ENCODE results near the gene C3orf20. TPM values are rescaled to one million over a fixed set of nuclear protein-coding genes. Genes with fewer than 3 reads are reported as not detected.
A peak's percentile ranks its signal among the peaks of the same experiment; 100 is the strongest.

Gene C3orf20
- total RNA-seq, 1 experiment from 2014 or later: not detected

DNA sequence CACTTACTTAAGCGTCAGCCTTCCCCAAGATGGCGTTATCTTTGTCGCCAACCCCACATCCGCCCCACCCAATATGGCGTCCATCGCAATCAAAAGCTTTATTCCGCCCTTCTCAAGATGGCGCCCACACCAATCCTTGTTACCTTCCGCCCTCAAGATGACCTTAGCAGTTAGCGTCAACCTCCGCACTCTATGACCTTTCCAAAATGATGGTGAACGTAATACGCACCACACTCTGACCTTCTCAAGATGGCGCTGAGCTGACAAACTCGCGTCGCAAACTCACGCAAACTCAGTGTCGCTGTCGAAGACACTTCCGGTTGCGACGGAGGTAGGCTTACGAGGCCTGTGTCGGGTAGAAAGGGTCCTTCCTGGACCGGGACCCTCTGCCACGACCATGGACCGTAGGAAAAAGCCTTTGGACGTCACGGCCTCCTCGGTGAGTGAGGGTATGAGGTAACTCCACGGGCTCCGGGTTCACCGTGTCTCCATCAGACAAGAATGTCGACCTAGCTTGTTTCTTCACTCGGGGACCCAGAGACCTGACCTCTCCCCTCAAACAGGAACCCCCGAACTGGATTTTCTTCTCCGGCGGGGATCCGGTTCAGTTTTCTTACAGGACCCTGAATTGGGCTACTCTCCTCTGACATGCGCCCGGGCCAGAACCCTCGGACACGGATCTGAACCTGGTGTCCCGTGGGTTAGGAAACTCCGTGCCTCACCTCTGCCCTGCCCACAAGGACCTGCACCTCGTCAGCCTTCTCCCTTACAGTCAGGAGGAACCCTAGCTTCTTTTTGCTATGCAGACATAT, 23.3 kb upstream of the C3orf20 start, which contains the start of gene CCDC174 (continued):
- TF ChIP-seq, protein P1, sequence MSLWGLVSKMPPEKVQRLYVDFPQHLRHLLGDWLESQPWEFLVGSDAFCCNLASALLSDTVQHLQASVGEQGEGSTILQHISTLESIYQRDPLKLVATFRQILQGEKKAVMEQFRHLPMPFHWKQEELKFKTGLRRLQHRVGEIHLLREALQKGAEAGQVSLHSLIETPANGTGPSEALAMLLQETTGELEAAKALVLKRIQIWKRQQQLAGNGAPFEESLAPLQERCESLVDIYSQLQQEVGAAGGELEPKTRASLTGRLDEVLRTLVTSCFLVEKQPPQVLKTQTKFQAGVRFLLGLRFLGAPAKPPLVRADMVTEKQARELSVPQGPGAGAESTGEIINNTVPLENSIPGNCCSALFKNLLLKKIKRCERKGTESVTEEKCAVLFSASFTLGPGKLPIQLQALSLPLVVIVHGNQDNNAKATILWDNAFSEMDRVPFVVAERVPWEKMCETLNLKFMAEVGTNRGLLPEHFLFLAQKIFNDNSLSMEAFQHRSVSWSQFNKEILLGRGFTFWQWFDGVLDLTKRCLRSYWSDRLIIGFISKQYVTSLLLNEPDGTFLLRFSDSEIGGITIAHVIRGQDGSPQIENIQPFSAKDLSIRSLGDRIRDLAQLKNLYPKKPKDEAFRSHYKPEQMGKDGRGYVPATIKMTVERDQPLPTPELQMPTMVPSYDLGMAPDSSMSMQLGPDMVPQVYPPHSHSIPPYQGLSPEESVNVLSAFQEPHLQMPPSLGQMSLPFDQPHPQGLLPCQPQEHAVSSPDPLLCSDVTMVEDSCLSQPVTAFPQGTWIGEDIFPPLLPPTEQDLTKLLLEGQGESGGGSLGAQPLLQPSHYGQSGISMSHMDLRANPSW (CRISPR knock-in tag; conservative IDR thresholded peaks at IDR 0.05; ENCODE audit: low read depth): no peak
- peak; percentile 83 for TF ChIP-seq GABPB1 (CRISPR knock-in tag; IDR thresholded peaks at IDR 0.05)
- peak; percentile 57 for TF ChIP-seq MAX (CRISPR knock-in tag; IDR thresholded peaks at IDR 0.05)
- peak; percentile 87; the same call in 1 of the 2 replicates for TF ChIP-seq TEAD1 (CRISPR knock-in tag; IDR thresholded peaks at IDR 0.05)
- no peak for TF ChIP-seq ZNF532 (CRISPR knock-in tag; IDR thresholded peaks at IDR 0.05; ENCODE audit: borderline replicate concordance)
- TF ChIP-seq CREM (CRISPR knock-in tag; IDR thresholded peaks at IDR 0.05): peak; percentile 96
- TF ChIP-seq RELA (CRISPR knock-in tag; IDR thresholded peaks at IDR 0.05; ENCODE audit: borderline replicate concordance): no peak
- peak; percentile 37; the same call in 1 of the 2 replicates for TF ChIP-seq PRDM15 (CRISPR knock-in tag; IDR thresholded peaks at IDR 0.05)
- TF ChIP-seq, protein P2, sequence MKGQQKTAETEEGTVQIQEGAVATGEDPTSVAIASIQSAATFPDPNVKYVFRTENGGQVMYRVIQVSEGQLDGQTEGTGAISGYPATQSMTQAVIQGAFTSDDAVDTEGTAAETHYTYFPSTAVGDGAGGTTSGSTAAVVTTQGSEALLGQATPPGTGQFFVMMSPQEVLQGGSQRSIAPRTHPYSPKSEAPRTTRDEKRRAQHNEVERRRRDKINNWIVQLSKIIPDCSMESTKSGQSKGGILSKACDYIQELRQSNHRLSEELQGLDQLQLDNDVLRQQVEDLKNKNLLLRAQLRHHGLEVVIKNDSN (CRISPR knock-in tag; IDR thresholded peaks at IDR 0.05): no peak
- no peak for TF ChIP-seq ZNF219 (CRISPR knock-in tag; IDR thresholded peaks at IDR 0.05; ENCODE audit: borderline replicate concordance)
- no peak for TF ChIP-seq NFE2L1 (CRISPR knock-in tag; IDR thresholded peaks at IDR 0.05)
- peak; percentile 60; the same call in 1 of the 2 replicates for TF ChIP-seq ZNF396 (CRISPR knock-in tag; IDR thresholded peaks at IDR 0.05; ENCODE audit: borderline replicate concordance)
- no peak for TF ChIP-seq ZNF416 (CRISPR knock-in tag; IDR thresholded peaks at IDR 0.05)
- TF ChIP-seq FOXP4 (CRISPR knock-in tag; IDR thresholded peaks at IDR 0.05): peak; percentile 62
- peak; percentile 60; the same call in 1 of the 2 replicates for TF ChIP-seq ARID4B (CRISPR knock-in tag; IDR thresholded peaks at IDR 0.05; ENCODE audit: borderline replicate concordance)
- no peak for TF ChIP-seq OVOL2 (CRISPR knock-in tag; IDR thresholded peaks at IDR 0.05; ENCODE audit: borderline replicate concordance)
- TF ChIP-seq GRHL2 (CRISPR knock-in tag; IDR thresholded peaks at IDR 0.05; ENCODE audit: insufficient replicate concordance, severe bottlenecking): no peak
- no peak for TF ChIP-seq TEAD4 (CRISPR knock-in tag; IDR thresholded peaks at IDR 0.05)
- no peak for TF ChIP-seq CREB1 (CRISPR knock-in tag; IDR thresholded peaks at IDR 0.05)
- peak; percentile 98 for TF ChIP-seq FOXK1 (CRISPR knock-in tag; IDR thresholded peaks at IDR 0.05)

All from WTC11 (cell line).